NAMALWA (cell line): ENCODE data around the gene DTX4.

Source experiments
- DNase-seq: peaks from one replicate; pipeline ENCODE4 v3.0.0-alpha.2; 2015; ENCODE audit warnings: low spot score

DTX4 gene

GRCh38 chr11:59221441-59221840 lies 49.5 kb downstream of the DTX4 start:
- no peak for DNase-seq

GRCh38 chr11:59222464-59223060 lies 50.6 kb downstream of the DTX4 start:
- DNase-seq = no peak

DNA sequence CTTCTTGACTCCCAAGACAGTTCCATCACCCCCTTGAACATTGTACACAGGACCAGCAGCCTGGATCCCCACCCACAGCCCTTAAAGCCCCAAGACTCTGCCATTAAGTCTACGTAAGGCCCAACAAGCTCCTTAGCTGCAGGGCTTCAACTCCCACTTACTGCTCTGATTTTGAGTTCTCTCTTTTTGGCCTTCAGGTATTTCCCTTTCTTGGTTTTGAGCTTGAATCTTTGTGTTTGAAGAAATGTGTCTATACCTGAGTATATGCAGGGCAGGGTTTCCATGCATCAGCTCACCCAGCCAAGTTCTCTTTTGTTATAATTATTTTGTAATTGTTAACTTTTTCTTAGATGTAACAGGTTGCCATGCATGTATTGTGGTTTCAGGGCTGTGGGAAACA lies 51.2 kb downstream of the DTX4 start:
- no peak for DNase-seq

GRCh38 chr11:59223611-59224010 lies 51.7 kb downstream of the DTX4 start:
- no peak for DNase-seq

- peak; percentile 36 for DNase-seq
Measured at GRCh38 chr11:59224351-59224928, 52.5 kb downstream of the DTX4 start.

DNA sequence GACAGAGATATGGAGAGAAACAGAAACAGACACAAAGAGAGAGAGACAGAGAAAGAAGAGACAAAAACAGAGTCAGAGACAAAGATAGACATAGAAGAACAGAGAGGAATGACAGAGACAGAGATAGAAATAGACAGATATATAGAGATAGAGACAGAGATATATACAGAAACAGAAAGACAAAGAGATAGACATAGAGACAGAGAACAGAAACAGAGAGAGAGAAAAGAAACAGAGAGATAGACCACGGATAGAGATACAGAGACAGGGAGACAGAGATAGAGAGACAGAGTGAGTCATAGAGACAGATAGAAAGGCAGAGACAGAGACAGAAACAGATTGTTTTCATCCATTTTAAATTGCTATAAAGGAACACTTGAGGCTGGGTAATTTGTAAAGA lies 53.1 kb downstream of the DTX4 start:
- no peak for DNase-seq

DNA sequence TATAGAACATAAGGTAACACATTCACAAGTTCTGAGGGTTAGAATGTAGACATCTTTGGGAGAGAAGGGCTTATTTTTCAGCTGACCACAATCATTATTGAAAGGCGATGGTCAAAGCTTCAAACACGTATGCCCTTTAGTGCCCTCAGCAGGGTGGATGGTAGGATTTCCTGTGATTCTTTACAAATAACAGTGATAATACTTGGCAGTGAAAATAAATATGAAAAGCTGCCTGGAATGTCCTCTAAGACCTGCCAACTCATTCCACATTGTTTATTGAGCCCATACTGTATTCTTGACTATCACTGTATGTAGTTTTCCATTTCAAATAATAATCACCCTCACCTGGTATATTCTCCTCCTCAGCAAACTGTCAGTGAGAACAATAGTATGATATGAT lies 54.5 kb downstream of the DTX4 start:
- no peak for DNase-seq

- no peak for DNase-seq
Measured at GRCh38 chr11:59240322-59240721, 68.4 kb downstream of the DTX4 start.

- DNase-seq = no peak
Measured at GRCh38 chr11:59243633-59244032, 71.7 kb downstream of the DTX4 start.

DNA sequence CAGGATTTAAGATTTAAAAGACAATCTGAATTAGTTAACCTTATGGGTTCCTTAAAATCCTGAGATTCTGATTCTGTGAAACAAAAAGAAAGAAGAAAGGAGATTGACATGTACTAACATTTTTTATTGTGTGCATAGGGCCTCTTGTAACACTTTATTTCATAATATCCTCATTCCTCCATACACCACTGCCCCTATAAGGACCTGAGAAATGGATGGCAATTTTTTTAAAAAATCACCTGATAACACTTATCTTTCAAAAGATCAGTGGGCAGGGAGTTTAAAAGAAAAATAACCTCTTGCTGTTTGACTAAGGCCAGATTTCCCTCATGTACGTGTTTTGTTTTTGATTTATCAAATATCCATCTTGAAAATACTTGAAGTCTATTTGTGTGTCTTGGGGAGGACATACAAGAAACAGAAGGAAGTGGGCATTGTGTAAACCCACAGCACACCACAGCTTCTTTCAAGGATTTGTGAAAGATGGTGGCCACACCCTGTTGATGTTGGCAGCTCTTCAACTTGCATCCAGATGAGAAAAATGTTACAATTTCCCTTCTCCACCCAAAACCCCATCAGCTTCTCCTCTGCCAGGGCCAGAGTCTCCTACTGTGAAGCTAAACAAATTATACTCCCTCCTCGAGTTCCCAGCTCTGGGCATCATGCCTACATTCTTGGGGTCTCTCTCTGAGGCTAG lies 75.7 kb downstream of the DTX4 start:
- no peak for DNase-seq

DNA sequence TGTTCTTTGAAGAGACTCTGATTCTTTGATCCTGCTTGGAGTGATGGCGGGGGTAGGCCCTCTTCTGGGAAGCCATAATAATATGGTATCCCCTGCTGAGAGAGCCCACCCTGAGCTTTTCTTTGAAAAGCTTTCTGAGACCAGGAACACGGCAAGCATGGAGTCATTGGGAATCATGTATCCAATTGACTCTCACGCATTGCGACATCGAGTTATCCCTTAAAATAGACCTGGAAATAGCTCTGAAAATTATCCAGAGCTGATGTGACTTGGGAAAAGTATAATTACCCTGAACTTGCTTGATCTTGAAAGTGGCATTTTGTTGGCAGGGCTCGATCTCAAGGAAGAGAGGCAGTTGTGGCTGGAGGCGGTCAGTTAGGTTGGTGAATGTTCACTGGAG lies 77.6 kb downstream of the DTX4 start:
- DNase-seq = no peak

GRCh38 chr11:59253001-59253400 lies 81.1 kb downstream of the DTX4 start:
- DNase-seq = no peak

GRCh38 chr11:59254286-59254685 lies 82.4 kb downstream of the DTX4 start:
- no peak for DNase-seq

- DNase-seq = no peak
Measured at GRCh38 chr11:59255281-59255680, 83.3 kb downstream of the DTX4 start.
